ENCODE data around the gene MCUB. TPM values are rescaled to one million over a fixed set of nuclear protein-coding genes. Genes with fewer than 3 reads are reported as not detected.

MCUB gene
- total RNA-seq, 4 donors from 2014 or later, result 30.4 to 68.4 (median 44.6) TPM

DNA sequence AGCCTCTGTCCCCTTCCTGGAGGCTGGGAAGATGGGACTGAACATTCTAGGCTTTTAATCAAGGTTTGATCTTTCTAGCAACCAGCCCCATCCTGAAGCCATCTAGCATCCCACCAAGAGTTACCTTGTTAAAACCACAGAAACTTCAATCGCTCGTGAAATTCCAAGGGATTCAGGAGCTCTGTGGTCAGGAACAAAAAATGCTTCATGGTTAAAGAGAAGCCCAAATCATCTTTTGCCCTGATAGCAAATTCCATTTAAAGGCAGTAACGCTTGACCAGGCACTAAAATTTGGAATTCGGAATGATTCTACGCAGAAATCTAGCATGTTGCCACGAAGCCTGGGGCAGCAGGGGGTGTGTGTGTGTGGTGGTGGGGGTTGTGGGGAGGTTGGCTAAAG lies 95.3 kb downstream of the MCUB start:
- no peak for DNase-seq (ENCODE audit: low spot score in 2 of 2)
- WGBS, result 69% methylated on average over 6 of the region's 6 CpGs
- no peaks in the 10 kb centered on the region for H3K27me3 ChIP-seq
- H3K36me3 ChIP-seq, result no peaks in the 10 kb centered on the region
- H3K27ac ChIP-seq, result no peak overlapping the region
- H3K4me3 ChIP-seq, result no peak overlapping the region
- TF ChIP-seq EP300 (IDR thresholded peaks at IDR 0.05), result no peak
- TF ChIP-seq POLR2AphosphoS5 (IDR thresholded peaks at IDR 0.05), result no peak
- TF ChIP-seq, protein P1, sequence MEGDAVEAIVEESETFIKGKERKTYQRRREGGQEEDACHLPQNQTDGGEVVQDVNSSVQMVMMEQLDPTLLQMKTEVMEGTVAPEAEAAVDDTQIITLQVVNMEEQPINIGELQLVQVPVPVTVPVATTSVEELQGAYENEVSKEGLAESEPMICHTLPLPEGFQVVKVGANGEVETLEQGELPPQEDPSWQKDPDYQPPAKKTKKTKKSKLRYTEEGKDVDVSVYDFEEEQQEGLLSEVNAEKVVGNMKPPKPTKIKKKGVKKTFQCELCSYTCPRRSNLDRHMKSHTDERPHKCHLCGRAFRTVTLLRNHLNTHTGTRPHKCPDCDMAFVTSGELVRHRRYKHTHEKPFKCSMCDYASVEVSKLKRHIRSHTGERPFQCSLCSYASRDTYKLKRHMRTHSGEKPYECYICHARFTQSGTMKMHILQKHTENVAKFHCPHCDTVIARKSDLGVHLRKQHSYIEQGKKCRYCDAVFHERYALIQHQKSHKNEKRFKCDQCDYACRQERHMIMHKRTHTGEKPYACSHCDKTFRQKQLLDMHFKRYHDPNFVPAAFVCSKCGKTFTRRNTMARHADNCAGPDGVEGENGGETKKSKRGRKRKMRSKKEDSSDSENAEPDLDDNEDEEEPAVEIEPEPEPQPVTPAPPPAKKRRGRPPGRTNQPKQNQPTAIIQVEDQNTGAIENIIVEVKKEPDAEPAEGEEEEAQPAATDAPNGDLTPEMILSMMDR (IDR thresholded peaks at IDR 0.05), result no peak
- no peak for TF ChIP-seq POLR2A (IDR thresholded peaks at IDR 0.05)
- no peaks in the 10 kb centered on the region for H3K4me1 ChIP-seq
- peaks cover 5% of the 10 kb centered on the region for H3K9me3 ChIP-seq

- no peak for DNase-seq (ENCODE audit: low spot score in 2 of 2)
- H3K4me1 ChIP-seq, result no peaks in the 10 kb centered on the region
Measured at GRCh38 chr4:109657854-109658418, 97.9 kb downstream of the MCUB start.

DNA sequence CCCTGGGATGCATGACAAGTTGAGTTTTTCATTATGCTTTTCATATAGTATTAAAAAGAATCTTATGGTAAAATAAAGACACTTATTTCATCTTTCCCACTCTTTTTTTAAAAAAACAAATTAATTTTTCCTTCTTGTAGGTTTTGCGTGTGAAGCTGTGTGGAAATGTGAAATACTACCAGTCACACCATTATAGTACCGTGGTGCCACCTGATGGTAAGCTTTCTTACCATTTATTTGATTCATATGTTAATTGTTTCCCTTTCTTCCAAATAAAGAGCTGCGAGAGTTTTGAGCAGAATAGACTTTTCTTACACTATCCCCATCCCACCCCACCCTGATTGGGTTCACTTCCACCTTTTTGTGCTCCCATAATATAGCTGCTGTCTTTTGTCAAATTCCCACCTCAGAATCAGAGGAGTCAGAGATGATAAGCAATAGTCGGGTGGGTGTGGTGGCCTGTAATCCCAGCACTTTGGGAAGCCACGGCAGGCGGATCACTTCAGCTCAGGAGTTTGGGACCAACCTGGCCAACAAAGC lies 98.9 kb downstream of the MCUB start:
- Histone ChIP-seq H3K4me3 (no peak overlapping the region), H3K36me3 (peaks cover 3% of the 10 kb centered on the region), H3K4me1 (no peaks in the 10 kb centered on the region), H3K27ac (no peak overlapping the region), H3K9me3 (no peaks in the 10 kb centered on the region), H3K27me3 (no peaks in the 10 kb centered on the region)
- DNase-seq (ENCODE audit: low spot score in 2 of 2), result no peak
- 77% methylated on average over 6 of the region's 6 CpGs for WGBS
- TF ChIP-seq, protein P1 (IDR thresholded peaks at IDR 0.05), result no peak
- TF ChIP-seq POLR2A (IDR thresholded peaks at IDR 0.05), result no peak
- no peak for TF ChIP-seq POLR2AphosphoS5 (IDR thresholded peaks at IDR 0.05)
- TF ChIP-seq EP300 (IDR thresholded peaks at IDR 0.05), result no peak

More at GRCh38 chr4:109657854-109658418, 97.9 kb downstream of the MCUB start:
- H3K36me3 ChIP-seq, result no peaks in the 10 kb centered on the region
- H3K4me3 ChIP-seq, result no peak overlapping the region
- H3K27ac ChIP-seq, result no peak overlapping the region
- no peaks in the 10 kb centered on the region for H3K9me3 ChIP-seq
- TF ChIP-seq, protein P1 (IDR thresholded peaks at IDR 0.05), result no peak
- no peak for TF ChIP-seq POLR2A (IDR thresholded peaks at IDR 0.05)
- WGBS, result 73% methylated on average over 9 of the region's 9 CpGs
- H3K27me3 ChIP-seq, result no peaks in the 10 kb centered on the region

DNA sequence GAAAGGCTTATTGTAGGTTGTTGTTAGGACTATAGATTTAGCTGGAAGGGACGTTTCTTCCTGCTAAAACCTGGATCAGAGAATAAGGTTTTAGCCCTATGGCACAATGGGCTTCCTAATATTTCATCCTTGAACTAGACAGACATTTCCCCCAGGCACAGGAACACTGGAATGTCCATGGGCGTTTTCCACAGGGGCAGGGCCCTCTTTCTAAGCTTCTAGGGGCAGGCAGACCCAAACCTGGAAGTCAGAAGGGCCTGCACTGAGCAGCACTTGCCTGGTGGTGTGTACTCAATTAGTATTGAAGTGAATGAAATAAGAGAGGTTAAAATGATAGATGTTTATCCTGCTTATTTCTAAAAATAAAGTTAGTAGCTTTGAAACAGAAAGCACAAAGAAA lies 102.1 kb downstream of the MCUB start:
- no peak for TF ChIP-seq POLR2AphosphoS5 (IDR thresholded peaks at IDR 0.05)
- TF ChIP-seq, protein P1 (IDR thresholded peaks at IDR 0.05), result no peak
- no peak for TF ChIP-seq POLR2A (IDR thresholded peaks at IDR 0.05)
- no peak for TF ChIP-seq EP300 (IDR thresholded peaks at IDR 0.05)
- H3K4me1 ChIP-seq, result no peaks in the 10 kb centered on the region
- peaks cover 4% of the 10 kb centered on the region for H3K36me3 ChIP-seq
- no peak overlapping the region for H3K27ac ChIP-seq
- no peaks in the 10 kb centered on the region for H3K9me3 ChIP-seq
- no peak for DNase-seq (ENCODE audit: low spot score in 2 of 2)
- no peaks in the 10 kb centered on the region for H3K27me3 ChIP-seq
- 48% methylated on average over 2 of the region's 2 CpGs for WGBS
- H3K4me3 ChIP-seq, result no peak overlapping the region

- Histone ChIP-seq H3K36me3 (peaks cover 4% of the 10 kb centered on the region), H3K4me1 (no peaks in the 10 kb centered on the region), H3K4me3 (no peak overlapping the region), H3K27me3 (no peaks in the 10 kb centered on the region), H3K27ac (no peak overlapping the region), H3K9me3 (no peaks in the 10 kb centered on the region)
- no peak for TF ChIP-seq POLR2A (IDR thresholded peaks at IDR 0.05)
- TF ChIP-seq EP300 (IDR thresholded peaks at IDR 0.05), result no peak
- no peak for DNase-seq (ENCODE audit: low spot score in 2 of 2)
- WGBS, result 35% methylated on average over 3 of the region's 3 CpGs
Measured at GRCh38 chr4:109662771-109663170, 102.7 kb downstream of the MCUB start.
